GM21526 (cell line): Measurements from ENCODE around the gene TMEM106A.
"Not testable (repeated sequence)": the region's sequence is repeated elsewhere in the genome, so short reads cannot be mapped to it uniquely, and the experiment has no call there.

Experiments
- ATAC-seq: cut with Tn5 transposase; IDR thresholded peaks from one replicate; pipeline ENCODE4 v1.9.1; 2021; ENCODE audit warnings: moderate library complexity; ENCODE audit not compliant: unreplicated experiment, low FRiP score

The TMEM106A gene

GRCh38 chr17:43213545-43213944 lies 1.9 kb downstream of the TMEM106A start:
- ATAC-seq, result no peak

- no peak for ATAC-seq
Observed at GRCh38 chr17:43215341-43215740, 3.7 kb downstream of the TMEM106A start.

- no peak for ATAC-seq
Observed at GRCh38 chr17:43216369-43216761, 4.7 kb downstream of the TMEM106A start.

GRCh38 chr17:43216762-43217613 lies 5.3 kb downstream of the TMEM106A start:
- ATAC-seq, result no peak

GRCh38 chr17:43217614-43218087 lies 6.0 kb downstream of the TMEM106A start:
- ATAC-seq, result no peak

DNA sequence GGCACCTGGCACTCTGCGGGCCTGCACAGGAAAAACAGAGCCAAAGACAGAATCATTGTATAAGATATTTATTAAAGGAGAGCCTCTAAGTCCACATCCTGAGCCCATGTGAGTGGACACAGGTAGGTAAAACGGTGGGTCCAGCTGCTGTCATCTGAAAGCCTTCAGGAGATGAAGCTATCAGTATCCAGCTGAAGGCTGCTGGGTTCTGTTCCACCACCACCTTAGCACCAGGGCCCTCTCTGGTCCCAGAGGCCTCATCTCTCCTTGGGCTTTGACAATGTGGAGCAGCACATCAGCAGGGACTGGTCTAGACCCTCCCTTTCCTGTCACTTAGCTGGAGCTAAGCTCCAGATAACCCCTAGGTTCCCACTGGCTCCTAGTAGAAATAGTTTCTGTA lies 7.3 kb downstream of the TMEM106A start:
- ATAC-seq, result no peak

GRCh38 chr17:43219746-43220380 lies 8.2 kb downstream of the TMEM106A start:
- no peak for ATAC-seq

GRCh38 chr17:43220511-43221125 lies 8.9 kb downstream of the TMEM106A start:
- no peak for ATAC-seq

- ATAC-seq, result no peak
Observed at GRCh38 chr17:43224146-43224705, 12.6 kb downstream of the TMEM106A start.

- ATAC-seq, result no peak
Observed at GRCh38 chr17:43226393-43226792, 14.7 kb downstream of the TMEM106A start.

- not testable (repeated sequence) for ATAC-seq
Observed at GRCh38 chr17:43228020-43228782, 16.5 kb downstream of the TMEM106A start, which contains the start of gene CCDC200. CCDC200 (minus strand) TSS chr17:43228623; CDS start chr17:43228554, 69 bp downstream.

- ATAC-seq, result not testable (repeated sequence)
Observed at GRCh38 chr17:43231205-43232020, 19.7 kb downstream of the TMEM106A start.

- not testable (repeated sequence) for ATAC-seq
Observed at GRCh38 chr17:43232021-43232699, 20.5 kb downstream of the TMEM106A start.

DNA sequence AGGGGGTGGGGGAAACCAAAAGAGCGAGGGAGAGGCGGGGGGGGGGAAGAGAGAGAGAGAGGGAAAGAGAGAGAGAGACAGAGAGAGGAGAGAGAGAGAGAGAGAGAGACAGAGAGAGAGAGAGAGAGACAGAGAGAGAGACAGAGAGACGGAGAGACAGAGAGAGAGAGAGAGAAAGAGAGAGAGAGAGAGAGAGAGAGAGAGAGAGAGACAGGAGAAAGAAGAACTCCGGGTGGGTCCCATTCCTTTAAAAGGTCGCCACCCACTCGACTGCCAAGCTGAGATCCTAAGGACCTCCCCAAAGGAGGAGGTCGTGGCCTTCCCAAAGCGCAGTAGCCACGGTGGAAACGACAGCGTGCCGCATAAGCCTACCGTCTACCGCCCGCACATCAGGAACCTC lies 21.6 kb downstream of the TMEM106A start:
- not testable (repeated sequence) for ATAC-seq

- not testable (repeated sequence) for ATAC-seq
Observed at GRCh38 chr17:43233877-43234276, 22.2 kb downstream of the TMEM106A start, which contains the start of gene RNU2-1. RNU2-1 (minus strand) TSS chr17:43233977.

DNA sequence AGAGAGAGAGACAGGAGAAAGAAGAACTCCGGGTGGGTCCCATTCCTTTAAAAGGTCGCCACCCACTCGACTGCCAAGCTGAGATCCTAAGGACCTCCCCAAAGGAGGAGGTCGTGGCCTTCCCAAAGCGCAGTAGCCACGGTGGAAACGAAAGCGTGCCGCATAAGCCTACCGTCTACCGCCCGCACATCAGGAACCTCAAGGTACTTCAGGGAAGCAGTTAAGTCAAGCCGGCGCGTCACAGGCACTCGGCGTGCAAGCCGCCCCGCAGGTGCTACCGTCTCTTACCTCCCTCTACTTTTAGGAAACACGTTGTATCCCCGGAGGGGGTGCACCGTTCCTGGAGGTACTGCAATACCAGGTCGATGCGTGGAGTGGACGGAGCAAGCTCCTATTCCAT lies 27.9 kb downstream of the TMEM106A start:
- not testable (repeated sequence) for ATAC-seq

DNA sequence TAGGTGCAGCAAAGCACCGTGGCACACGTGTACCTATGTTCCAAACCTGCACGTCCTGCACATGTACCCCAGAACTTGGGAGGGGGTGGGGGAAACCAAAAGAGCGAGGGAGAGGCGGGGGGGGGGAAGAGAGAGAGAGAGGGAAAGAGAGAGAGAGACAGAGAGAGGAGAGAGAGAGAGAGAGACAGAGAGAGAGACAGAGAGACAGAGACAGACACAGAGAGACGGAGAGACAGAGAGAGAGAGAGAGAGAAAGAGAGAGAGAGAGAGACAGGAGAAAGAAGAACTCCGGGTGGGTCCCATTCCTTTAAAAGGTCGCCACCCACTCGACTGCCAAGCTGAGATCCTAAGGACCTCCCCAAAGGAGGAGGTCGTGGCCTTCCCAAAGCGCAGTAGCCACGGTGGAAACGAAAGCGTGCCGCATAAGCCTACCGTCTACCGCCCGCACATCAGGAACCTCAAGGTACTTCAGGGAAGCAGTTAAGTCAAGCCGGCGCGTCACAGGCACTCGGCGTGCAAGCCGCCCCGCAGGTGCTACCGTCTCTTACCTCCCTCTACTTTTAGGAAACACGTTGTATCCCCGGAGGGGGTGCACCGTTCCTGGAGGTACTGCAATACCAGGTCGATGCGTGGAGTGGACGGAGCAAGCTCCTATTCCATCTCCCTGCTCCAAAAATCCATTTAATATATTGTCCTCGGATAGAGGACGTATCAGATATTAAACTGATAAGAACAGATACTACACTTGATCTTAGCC lies 29.1 kb downstream of the TMEM106A start:
- not testable (repeated sequence) for ATAC-seq

- not testable (repeated sequence) for ATAC-seq
Observed at GRCh38 chr17:43246456-43246855, 34.8 kb downstream of the TMEM106A start.
